SK-N-SH treated with all-trans-retinoic acid at 6 μM for 48 hours (cell line): ENCODE results near the gene DUSP16.

Experiments used
- ATAC-seq: fragments of 200-7000 bp; cut with Tn5 transposase; 3 replicates; pipeline ENCODE4 v1.9.1; 2020; ENCODE audit warnings: mild to moderate bottlenecking, moderate library complexity
- ARNTL ChIP-seq: fragments of 450-650 bp; formaldehyde crosslinking; IDR thresholded peaks from 2 replicates; pipeline ENCODE4 v1.5.0; 2020; ENCODE audit warnings: low read depth, mild to moderate bottlenecking, moderate library complexity, borderline replicate concordance
- BACH2 ChIP-seq: fragments of 250-450 bp; sonication (Bioruptor Pico); IDR thresholded peaks from 2 replicates; pipeline ENCODE4 v1.9.0; 2021; ENCODE audit warnings: mild to moderate bottlenecking, borderline replicate concordance
- CREB5 ChIP-seq: fragments of 250-450 bp; sonication (Bioruptor Pico); IDR thresholded peaks from 2 replicates; pipeline ENCODE4 v1.5.1; 2020; ENCODE audit warnings: low read depth, mild to moderate bottlenecking, moderate library complexity
- CSRNP3 ChIP-seq: fragments of 250-450 bp; sonication (Bioruptor Pico); IDR thresholded peaks from 2 replicates; pipeline ENCODE4 v1.5.1; 2021; ENCODE audit warnings: mild to moderate bottlenecking, moderate library complexity
- ESRRG ChIP-seq: fragments of 250-450 bp; sonication (Bioruptor Pico); IDR thresholded peaks from 2 replicates; pipeline ENCODE4 v1.6.1; 2021; ENCODE audit warnings: mild to moderate bottlenecking
- GLIS3 ChIP-seq: fragments of 250-450 bp; sonication (Bioruptor Pico); IDR thresholded peaks from 2 replicates; pipeline ENCODE4 v1.5.0; 2020; ENCODE audit warnings: mild to moderate bottlenecking, moderate library complexity
- ISL1 ChIP-seq: fragments of 250-450 bp; sonication (Bioruptor Pico); IDR thresholded peaks from 2 replicates; pipeline ENCODE4 v2.1.2; 2022; ENCODE audit warnings: mild to moderate bottlenecking, moderate library complexity
- OSR1 ChIP-seq: fragments of 250-450 bp; sonication (Bioruptor Pico); IDR thresholded peaks from 2 replicates; pipeline ENCODE4 v1.8.0; 2022; ENCODE audit warnings: moderate library complexity, mild to moderate bottlenecking, inconsistent platforms
- PATZ1 ChIP-seq: fragments of 250-450 bp; sonication (Bioruptor Pico); IDR thresholded peaks from 2 replicates; pipeline ENCODE4 v1.8.0; 2020; ENCODE audit warnings: mild to moderate bottlenecking, moderate library complexity, borderline replicate concordance
- POU6F1 ChIP-seq: fragments of 250-450 bp; sonication (Bioruptor Pico); IDR thresholded peaks from 2 replicates; pipeline ENCODE4 v1.8.0; 2021; ENCODE audit warnings: low read depth, mild to moderate bottlenecking, moderate library complexity, borderline replicate concordance
- PPARA ChIP-seq: fragments of 250-450 bp; sonication (Bioruptor Pico); IDR thresholded peaks from 2 replicates; pipeline ENCODE4 v1.5.0; 2020; ENCODE audit warnings: mild to moderate bottlenecking, borderline replicate concordance
- RARB ChIP-seq: fragments of 250-450 bp; sonication (Bioruptor Pico); IDR thresholded peaks from 2 replicates; pipeline ENCODE4 v1.8.0; 2021; ENCODE audit warnings: mild to moderate bottlenecking, moderate library complexity
- SNAI2 ChIP-seq: fragments of 250-450 bp; sonication (Bioruptor Pico); IDR thresholded peaks from 2 replicates; pipeline ENCODE4 v1.5.0; 2020; ENCODE audit warnings: mild to moderate bottlenecking, moderate library complexity
- TCF4 ChIP-seq: fragments of 250-450 bp; sonication (Bioruptor Pico); IDR thresholded peaks from 2 replicates; pipeline ENCODE4 v1.8.0; 2021; ENCODE audit warnings: mild to moderate bottlenecking, moderate library complexity, borderline replicate concordance
- TOX ChIP-seq: fragments of 250-450 bp; sonication (Bioruptor Pico); IDR thresholded peaks from 2 replicates; pipeline ENCODE4 v1.8.0; 2021; ENCODE audit warnings: mild to moderate bottlenecking, moderate library complexity, borderline replicate concordance
- ZC3H10 ChIP-seq: fragments of 250-450 bp; sonication (Bioruptor Pico); IDR thresholded peaks from 2 replicates; pipeline ENCODE4 v1.5.1; 2021; ENCODE audit warnings: mild to moderate bottlenecking, moderate library complexity
- ZFP30 ChIP-seq: fragments of 450-650 bp; formaldehyde crosslinking; IDR thresholded peaks from 2 replicates; pipeline ENCODE4 v1.5.0; 2022; ENCODE audit warnings: mild to moderate bottlenecking, moderate library complexity
- ZNF565 ChIP-seq: fragments of 450-650 bp; formaldehyde crosslinking; conservative IDR thresholded peaks from 2 replicates; pipeline ENCODE4 v1.5.0; 2020; ENCODE audit warnings: low read depth, mild to moderate bottlenecking, moderate library complexity
- ZNF8 ChIP-seq: fragments of 450-650 bp; formaldehyde crosslinking; IDR thresholded peaks from 2 replicates; pipeline ENCODE4 v1.5.0; 2020; ENCODE audit warnings: mild to moderate bottlenecking, moderate library complexity

Gene DUSP16

GRCh38 chr12:12481631-12482030, 81.0 kb downstream of the DUSP16 start:
- no peak for ATAC-seq
- TF ChIP-seq ESRRG (no peak), POU6F1 (CRISPR knock-in tag) (no peak), ZNF8 (no peak)

- ATAC-seq, result no peak
- TF ChIP-seq ZFP30 (CRISPR knock-in tag), result no peak
- TF ChIP-seq OSR1 (CRISPR knock-in tag), result no peak
- TF ChIP-seq ZNF8, result no peak
- no peak for TF ChIP-seq BACH2
These were observed 82.6 kb downstream of the DUSP16 start for GRCh38 chr12:12480074-12480473.

GRCh38 chr12:12477532-12477890, 85.2 kb downstream of the DUSP16 start:
- no peak for ATAC-seq
- no peak for TF ChIP-seq BACH2
- no peak for TF ChIP-seq SNAI2 (CRISPR knock-in tag)
- no peak for TF ChIP-seq GLIS3 (CRISPR knock-in tag)
- TF ChIP-seq CSRNP3 (CRISPR knock-in tag), result no peak
- no peak for TF ChIP-seq PPARA
- TF ChIP-seq ISL1 (CRISPR knock-in tag), result no peak
- no peak for TF ChIP-seq ZFP30 (CRISPR knock-in tag)
- TF ChIP-seq ZNF8, result no peak
- TF ChIP-seq TOX (CRISPR knock-in tag), result no peak
- no peak for TF ChIP-seq TCF4
- TF ChIP-seq ZC3H10 (CRISPR knock-in tag), result no peak
- TF ChIP-seq ARNTL, result no peak

- ATAC-seq, result no peak
- TF ChIP-seq ZNF565 (CRISPR knock-in tag) (no peak), ISL1 (CRISPR knock-in tag) (no peak), PATZ1 (CRISPR knock-in tag) (no peak), BACH2 (no peak), CREB5 (CRISPR knock-in tag) (no peak)
These were observed 85.7 kb downstream of the DUSP16 start for GRCh38 chr12:12476857-12477531.

GRCh38 chr12:12474931-12475795, 87.5 kb downstream of the DUSP16 start:
- TF ChIP-seq POU6F1 (CRISPR knock-in tag), result no peak
- no peak for TF ChIP-seq RARB (CRISPR knock-in tag)
- TF ChIP-seq ZFP30 (CRISPR knock-in tag), result no peak
- ATAC-seq, result no peak
